ENCODE data around the gene HOXC6.
"Not testable (repeated sequence)": the region's sequence is repeated elsewhere in the genome, so short reads cannot be mapped to it uniquely, and the experiment has no call there.

HOXC6 gene

GRCh38 chr12:54031480-54031879 is 3.2 kb downstream of the HOXC6 start:
- no peak for DNase-seq

- DNase-seq = no peak
These were observed 3.9 kb downstream of the HOXC6 start for GRCh38 chr12:54032086-54032619.

GRCh38 chr12:54032627-54033100 is 4.4 kb downstream of the HOXC6 start, which contains the start of gene HOXC5:
Gene HOXC5 (plus strand): TSS chr12:54033050. CDS start chr12:54033123, 73 bp downstream.
- DNase-seq = no peak

GRCh38 chr12:54033106-54033979 is 5.1 kb downstream of the HOXC6 start:
- no peak for DNase-seq

GRCh38 chr12:54033980-54034784 is 5.9 kb downstream of the HOXC6 start:
- DNase-seq = no peak

GRCh38 chr12:54034785-54035310 is 6.6 kb downstream of the HOXC6 start:
- DNase-seq = no peak

GRCh38 chr12:54035568-54036264 is 7.5 kb downstream of the HOXC6 start:
- DNase-seq = no peak

GRCh38 chr12:54036620-54037359 is 8.6 kb downstream of the HOXC6 start:
- DNase-seq = no peak

- DNase-seq = no peak
These were observed 9.4 kb downstream of the HOXC6 start for GRCh38 chr12:54037360-54038283.

GRCh38 chr12:54038284-54038870 is 10.1 kb downstream of the HOXC6 start:
- DNase-seq = no peak

- no peak for DNase-seq
These were observed 10.7 kb downstream of the HOXC6 start for GRCh38 chr12:54038871-54039414.

- DNase-seq = no peak
These were observed 11.3 kb downstream of the HOXC6 start for GRCh38 chr12:54039417-54040147.

- no peak for DNase-seq
These were observed 11.9 kb downstream of the HOXC6 start for GRCh38 chr12:54040148-54040494.

GRCh38 chr12:54040648-54041047 is 12.4 kb downstream of the HOXC6 start:
- no peak for DNase-seq

- no peak for DNase-seq
These were observed 13.0 kb downstream of the HOXC6 start for GRCh38 chr12:54041097-54041690.

- not testable (repeated sequence) for DNase-seq
These were observed 13.8 kb downstream of the HOXC6 start for GRCh38 chr12:54042033-54042432.

GRCh38 chr12:54042970-54043853 is 15.0 kb downstream of the HOXC6 start:
- DNase-seq = no peak
